ENCODE data around the gene HOMER1. TPM values are rescaled to one million over a fixed set of nuclear protein-coding genes. Genes with fewer than 3 reads are reported as not detected.

The HOMER1 gene
- total and polyA plus RNA-seq, 9 of the 15 experiments (the other 6 are each of a cell fraction or from before 2014, with no cell fraction given), result 6.3 to 39.9 (median 9.9) TPM

GRCh38 chr5:79513308-79513703 lies 628 bp downstream of the HOMER1 start:
- ChIA-PET CTCF (ENCODE audit: low intra/inter-chr PET ratio) (no interaction called here), POLR2A (interaction anchor here (0.6 to 4.7 kb wide), 11 partner anchors 9 to 899 kb away, joined by 3 to 39 read pairs (median 4); no protein-coding TSS in a partner anchor)
- TF ChIP-seq ZHX1 (conservative IDR thresholded peaks at IDR 0.05; ENCODE audit: low read length) (no peak), NFRKB (IDR thresholded peaks at IDR 0.05; ENCODE audit: low read depth) (0 out of 2 replicates have a peak, but pooled peaks have one; percentile 37), XRCC5 (IDR thresholded peaks at IDR 0.05; ENCODE audit: low read depth, low read length) (no peak), LEF1 (IDR thresholded peaks at IDR 0.05) (0 out of 2 replicates have a peak, but pooled peaks have one; percentile 8), EP400 (IDR thresholded peaks at IDR 0.05) (peak; percentile 15; the same call in 1 of the 2 replicates), RBBP5 (IDR thresholded peaks at IDR 0.05; ENCODE audit: borderline replicate concordance, insufficient read depth, low read length, poor library complexity, severe bottlenecking) (peak; percentile 1), SIN3A (IDR thresholded peaks at IDR 0.05; ENCODE audit: borderline replicate concordance in 2 of 2, control insufficient read depth in 1 of 2, low read depth in 2 of 2, low read length in 2 of 2) (0 out of 4 replicates have a peak, but pooled peaks of 1 of the 2 experiments have one; percentile 8), MNT (conservative IDR thresholded peaks at IDR 0.05) (0 out of 4 replicates have a peak, but pooled peaks of 1 of the 2 experiments have one; percentile 39)
- Histone ChIP-seq H3K27ac (ENCODE audit: extremely low read depth, low read depth, low read length) (peak overlapping the region; percentile 95), H4K20me1 (replicated peaks; ENCODE audit: control insufficient read depth, insufficient read depth, low read length) (peaks cover 9% of the 10 kb centered on the region), H3K27me3 (ENCODE audit: control insufficient read depth in 2 of 2, insufficient read depth in 2 of 2, low read length in 2 of 2) (no peaks in the 10 kb centered on the region), H3K79me2 (ENCODE audit: control insufficient read depth, insufficient read depth, low read length) (peaks cover 50% of the 10 kb centered on the region), H3K9me1 (ENCODE audit: control insufficient read depth, insufficient read depth, low read length) (peaks cover 5% of the 10 kb centered on the region), H2AFZ (ENCODE audit: low read depth, low read length) (peak overlapping the region; percentile 99), H3K9ac (ENCODE audit: insufficient read depth in 1 of 2, low read depth in 2 of 2, low read length in 2 of 2) (peak overlapping the region; percentile 83 to 94), H3K4me2 (ENCODE audit: insufficient read depth, low read length) (peak overlapping the region; percentile 84), H3K4me3 (peak overlapping the region; percentile 62), H3K4me1 (replicated peaks in 1 of 2; ENCODE audit: control insufficient read depth in 2 of 2, insufficient read depth in 2 of 2, low read length in 2 of 2) (peaks cover 18% of the 10 kb centered on the region in 2 experiments), H3K9me3 (replicated peaks; ENCODE audit: control insufficient read depth, insufficient read depth, low read depth, low read length) (no peaks in the 10 kb centered on the region), H3K36me3 (ENCODE audit: control insufficient read depth, insufficient read depth, low read length) (no peaks in the 10 kb centered on the region)
- no TSS peak for BruUV-seq (replicated peaks)
- peak; percentile 19 for FAIRE-seq
- intact Hi-C loops (cut with micrococcal nuclease) (loop anchor here (5.0 kb wide), 2 partner anchors 99 to 276 kb away; partner anchors contain the start of genes JMY and TENT2), in situ Hi-C loops (cut with MboI) (no loop called here)
- WGBS (ENCODE audit: insufficient coverage, low coverage, missing lambda C conversion rate), result 2% methylated on average over 16 of the region's 26 CpGs
- ATAC-seq, result peak; percentile 49
- peak in 1 of 4 experiments; percentile 26 for DNase-seq (ENCODE audit: extremely low read depth in 1 of 4, low spot score in 3 of 4)
